Measurements from ENCODE around the gene REEP1.

GRCh38 chr2:86347401-86347800 lies 10.0 kb upstream of the REEP1 start:
- TF ChIP-seq CTCF (IDR thresholded peaks at IDR 0.05) (no peak), POLR2A (IDR thresholded peaks at IDR 0.05) (no peak)

Data from uterus (tissue), 2 donors.